ENCODE results near the gene PCDH9.

Gene PCDH9

DNA sequence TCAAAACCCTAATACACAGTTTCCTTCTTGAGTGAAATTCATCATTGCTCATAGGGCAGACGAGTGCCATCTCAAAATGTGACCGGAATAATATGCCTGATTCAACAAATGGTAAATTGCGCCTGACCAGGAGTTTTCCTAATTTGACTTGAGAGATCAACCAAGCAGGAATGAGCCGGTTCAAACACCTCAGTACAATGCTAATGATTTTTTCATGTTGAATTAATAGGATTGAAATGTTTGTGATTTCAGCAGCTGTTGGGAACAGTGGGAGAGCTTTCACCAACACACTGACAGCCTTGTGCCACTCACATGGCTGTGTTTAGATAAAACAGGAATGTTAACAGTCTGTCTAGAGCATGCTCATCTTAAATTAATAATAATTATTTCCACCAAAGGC lies 484.8 kb downstream of the PCDH9 start:
- no peak for DNase-seq
- in situ Hi-C loops (cut with HindIII; ENCODE audit: low pct_ligation_motif_present, low sequenced_read_pairs) = no loop called here
- Histone ChIP-seq H3K27me3 (replicated peaks) (no peaks in the 10 kb centered on the region), H3K4me3 (ENCODE audit: low read depth, low read length) (no peak overlapping the region), H3K36me3 (replicated peaks) (no peaks in the 10 kb centered on the region), H3K27ac (no peak overlapping the region)
- TF ChIP-seq, protein P1, sequence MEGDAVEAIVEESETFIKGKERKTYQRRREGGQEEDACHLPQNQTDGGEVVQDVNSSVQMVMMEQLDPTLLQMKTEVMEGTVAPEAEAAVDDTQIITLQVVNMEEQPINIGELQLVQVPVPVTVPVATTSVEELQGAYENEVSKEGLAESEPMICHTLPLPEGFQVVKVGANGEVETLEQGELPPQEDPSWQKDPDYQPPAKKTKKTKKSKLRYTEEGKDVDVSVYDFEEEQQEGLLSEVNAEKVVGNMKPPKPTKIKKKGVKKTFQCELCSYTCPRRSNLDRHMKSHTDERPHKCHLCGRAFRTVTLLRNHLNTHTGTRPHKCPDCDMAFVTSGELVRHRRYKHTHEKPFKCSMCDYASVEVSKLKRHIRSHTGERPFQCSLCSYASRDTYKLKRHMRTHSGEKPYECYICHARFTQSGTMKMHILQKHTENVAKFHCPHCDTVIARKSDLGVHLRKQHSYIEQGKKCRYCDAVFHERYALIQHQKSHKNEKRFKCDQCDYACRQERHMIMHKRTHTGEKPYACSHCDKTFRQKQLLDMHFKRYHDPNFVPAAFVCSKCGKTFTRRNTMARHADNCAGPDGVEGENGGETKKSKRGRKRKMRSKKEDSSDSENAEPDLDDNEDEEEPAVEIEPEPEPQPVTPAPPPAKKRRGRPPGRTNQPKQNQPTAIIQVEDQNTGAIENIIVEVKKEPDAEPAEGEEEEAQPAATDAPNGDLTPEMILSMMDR (IDR thresholded peaks at IDR 0.05; ENCODE audit: low read depth, low read length, missing control alignments) = no peak

DNA sequence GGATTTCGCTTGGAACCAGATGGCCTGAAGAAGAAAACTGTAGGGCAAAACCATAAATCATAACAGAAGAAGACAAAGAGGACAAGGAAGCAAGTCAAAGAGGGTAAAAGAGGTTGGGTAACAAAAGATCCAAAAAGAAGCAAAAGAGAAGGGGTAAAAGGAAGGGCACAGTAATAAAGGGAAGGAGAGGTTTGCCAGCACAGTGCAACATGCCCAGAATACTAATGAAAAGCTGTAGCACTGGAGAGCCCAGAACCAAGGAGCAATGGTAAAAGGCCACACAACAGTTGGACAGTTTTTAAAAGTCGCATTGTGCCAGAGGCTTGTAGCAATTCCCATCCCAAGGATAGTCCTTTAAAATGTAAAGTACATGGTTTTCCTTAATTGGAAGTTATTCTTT lies 506.6 kb downstream of the PCDH9 start:
- DNase-seq = no peak
- in situ Hi-C loops (cut with HindIII; ENCODE audit: low pct_ligation_motif_present, low sequenced_read_pairs) = no loop called here
- Histone ChIP-seq H3K27ac (no peak overlapping the region), H3K36me3 (replicated peaks) (no peaks in the 10 kb centered on the region), H3K4me3 (ENCODE audit: low read depth, low read length) (no peak overlapping the region), H3K27me3 (replicated peaks) (no peaks in the 10 kb centered on the region)
- TF ChIP-seq, protein P1 (IDR thresholded peaks at IDR 0.05; ENCODE audit: low read depth, low read length, missing control alignments) = no peak

DNA sequence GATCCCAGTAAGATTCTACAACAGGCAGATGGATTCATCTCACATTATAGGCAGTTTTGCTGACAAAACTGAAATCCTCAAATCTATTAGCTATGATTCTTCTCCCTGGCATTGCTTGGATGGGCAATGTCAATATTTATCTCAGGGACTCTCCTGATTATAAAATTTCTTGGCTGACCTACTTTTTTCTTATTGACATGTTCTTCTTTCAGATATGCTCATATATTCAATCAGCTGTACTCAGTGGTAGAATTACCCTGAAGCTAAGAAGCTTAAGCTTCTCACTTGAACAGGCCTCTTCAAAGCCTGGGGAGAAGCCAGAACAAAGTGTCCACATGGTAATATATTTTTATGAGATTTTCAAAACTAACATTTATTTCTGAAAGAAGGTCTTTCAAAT lies 513.6 kb downstream of the PCDH9 start:
- DNase-seq = no peak
- Histone ChIP-seq H3K27ac (no peak overlapping the region), H3K4me3 (ENCODE audit: low read depth, low read length) (no peak overlapping the region), H3K27me3 (replicated peaks) (no peaks in the 10 kb centered on the region), H3K36me3 (replicated peaks) (no peaks in the 10 kb centered on the region)
- TF ChIP-seq, protein P1 (IDR thresholded peaks at IDR 0.05; ENCODE audit: low read depth, low read length, missing control alignments) = no peak
- in situ Hi-C loops (cut with HindIII; ENCODE audit: low pct_ligation_motif_present, low sequenced_read_pairs) = no loop called here

DNA sequence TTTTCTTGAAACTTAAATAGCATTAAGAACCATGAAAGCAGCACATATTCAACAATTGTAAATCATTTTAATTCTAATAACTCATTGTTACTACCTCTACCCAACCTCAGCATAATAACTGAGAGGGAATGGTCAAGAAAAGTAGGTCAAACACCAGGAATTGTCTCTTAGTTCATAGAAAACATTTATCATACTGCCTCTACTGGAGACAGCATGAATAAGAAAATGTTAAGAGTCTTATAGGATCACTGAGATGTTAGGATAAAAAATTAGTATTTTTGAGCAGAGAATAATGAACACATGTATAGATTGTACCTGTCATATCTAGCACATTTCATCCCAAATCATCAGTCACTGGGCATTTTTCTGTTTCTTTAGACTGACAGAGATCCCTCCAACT lies 515.3 kb downstream of the PCDH9 start:
- no peak for DNase-seq
- in situ Hi-C loops (cut with HindIII; ENCODE audit: low pct_ligation_motif_present, low sequenced_read_pairs) = no loop called here
- Histone ChIP-seq H3K27me3 (replicated peaks) (no peaks in the 10 kb centered on the region), H3K36me3 (replicated peaks) (no peaks in the 10 kb centered on the region), H3K4me3 (ENCODE audit: low read depth, low read length) (no peak overlapping the region), H3K27ac (no peak overlapping the region)
- TF ChIP-seq, protein P1 (IDR thresholded peaks at IDR 0.05; ENCODE audit: low read depth, low read length, missing control alignments) = no peak

DNA sequence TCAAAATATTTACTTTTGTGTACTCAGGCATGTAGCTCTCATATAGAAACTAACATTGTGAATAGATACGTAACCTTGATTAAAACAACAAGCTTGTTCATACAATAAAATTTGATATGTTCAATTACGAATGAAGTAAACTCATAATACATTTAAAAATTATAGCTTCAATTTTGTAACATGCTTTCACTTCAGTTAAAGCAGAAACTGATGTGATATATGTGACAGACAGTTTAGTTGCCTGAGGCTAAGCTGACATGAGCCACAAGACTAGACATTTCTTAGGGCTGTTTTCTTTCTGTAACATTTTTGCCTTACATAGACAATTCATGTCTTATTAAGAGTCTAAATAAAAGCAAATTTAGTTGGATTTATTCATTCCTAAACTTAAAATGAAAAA lies 526.0 kb downstream of the PCDH9 start:
- TF ChIP-seq, protein P1 (IDR thresholded peaks at IDR 0.05; ENCODE audit: low read depth, low read length, missing control alignments) = no peak
- no peak overlapping the region for H3K27ac ChIP-seq
- in situ Hi-C loops (cut with HindIII; ENCODE audit: low pct_ligation_motif_present, low sequenced_read_pairs) = no loop called here

DNA sequence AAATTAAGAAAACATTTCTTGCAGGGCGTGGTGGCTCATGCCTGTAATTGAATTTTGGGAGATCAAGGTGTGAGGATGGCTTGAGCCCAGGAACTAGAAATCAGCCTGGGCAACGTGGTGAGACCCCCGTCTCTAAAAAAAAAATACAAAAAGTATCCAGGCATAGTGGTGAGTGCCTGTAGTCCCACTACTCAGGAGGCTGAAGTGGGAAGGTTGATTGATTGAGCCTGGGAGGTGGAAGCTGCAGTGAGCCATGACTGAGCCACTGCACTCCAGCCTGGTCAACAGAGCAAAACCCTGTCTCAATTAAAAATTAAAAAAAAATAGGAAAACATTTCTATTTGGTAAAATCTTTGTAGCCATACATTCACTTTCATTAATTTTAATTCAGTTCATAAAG lies 526.5 kb downstream of the PCDH9 start:
- no peak overlapping the region for H3K27ac ChIP-seq
- in situ Hi-C loops (cut with HindIII; ENCODE audit: low pct_ligation_motif_present, low sequenced_read_pairs) = no loop called here
- H3K4me3 ChIP-seq (ENCODE audit: low read depth, low read length) = no peak overlapping the region
- H3K27me3 ChIP-seq (replicated peaks) = no peaks in the 10 kb centered on the region
- TF ChIP-seq, protein P1 (IDR thresholded peaks at IDR 0.05; ENCODE audit: low read depth, low read length, missing control alignments) = no peak
- DNase-seq = no peak
- no peaks in the 10 kb centered on the region for H3K36me3 ChIP-seq (replicated peaks)

More for the DNA sequence above, 526.0 kb downstream of the PCDH9 start:
- Histone ChIP-seq H3K4me3 (ENCODE audit: low read depth, low read length) (no peak overlapping the region), H3K27me3 (replicated peaks) (no peaks in the 10 kb centered on the region), H3K36me3 (replicated peaks) (no peaks in the 10 kb centered on the region)
- no peak for DNase-seq

All from brain microvascular endothelial cell (primary cell).